Measurements from ENCODE around the gene FEZF1. TPM values are rescaled to one million over a fixed set of nuclear protein-coding genes. Genes with fewer than 3 reads are reported as not detected.

The FEZF1 gene
- total and polyA plus RNA-seq, 2 of the 13 experiments (the other 11 are each of a cell fraction or from before 2014, with no cell fraction given) = not detected

DNA sequence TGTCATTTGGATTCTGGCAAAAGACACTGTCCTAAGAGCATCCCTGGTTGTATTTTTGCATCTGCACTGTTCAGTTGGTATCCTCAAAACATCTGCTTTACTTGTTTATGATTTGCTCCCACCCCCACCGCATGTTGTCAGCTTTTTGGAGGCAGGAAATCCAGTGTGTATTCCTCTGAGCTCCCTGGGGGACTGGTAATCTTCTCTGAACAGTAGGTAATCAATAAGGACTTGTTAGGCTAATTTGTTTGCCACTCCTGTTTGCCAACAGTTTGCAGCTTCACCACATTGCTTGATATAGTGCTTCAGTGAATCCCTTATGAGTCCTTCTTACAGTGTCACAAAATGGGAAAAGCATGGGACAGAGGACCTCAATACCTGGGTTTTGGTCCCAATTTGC is 49.1 kb downstream of the FEZF1 start:
- intact Hi-C loops (cut with micrococcal nuclease; ENCODE audit: unreplicated experiment) = no loop called here
- H3K9ac ChIP-seq (ENCODE audit: insufficient read depth, low read depth, low read length) = no peak overlapping the region
- WGBS (ENCODE audit: low lambda C conversion rate) = 0% methylated on average over 1 of the region's 1 CpG
- no peaks in the 10 kb centered on the region for H3K4me1 ChIP-seq (ENCODE audit: insufficient read depth, low read length)
- ATAC-seq (no peak), DNase-seq (ENCODE audit: low spot score) (no peak), FAIRE-seq (no peak)
- H3K9me3 ChIP-seq (ENCODE audit: low read length) = no peaks in the 10 kb centered on the region
- no peaks in the 10 kb centered on the region for H3K79me2 ChIP-seq (ENCODE audit: insufficient read depth, low read length)
- H3K27me3 ChIP-seq (ENCODE audit: control insufficient read depth in 1 of 2, insufficient read depth in 2 of 2, low read length in 2 of 2) = peaks cover 0 to 8% of the 10 kb centered on the region in 2 experiments; a peak in 2 of 5 replicates
- TF ChIP-seq SNRNP70 (IDR thresholded peaks at IDR 0.05; ENCODE audit: low read depth, low read length) = no peak
- TF ChIP-seq ZNF136 (CRISPR knock-in tag; IDR thresholded peaks at IDR 0.05; ENCODE audit: low read depth) = no peak
- TF ChIP-seq ZNF687 (CRISPR knock-in tag; IDR thresholded peaks at IDR 0.05) = no peak
- no peak for TF ChIP-seq ONECUT2 (CRISPR knock-in tag; IDR thresholded peaks at IDR 0.05)
- no peak for TF ChIP-seq TMF1 (CRISPR knock-in tag; IDR thresholded peaks at IDR 0.05; ENCODE audit: low read depth)
- no peak for TF ChIP-seq CSRNP2 (CRISPR knock-in tag; conservative IDR thresholded peaks at IDR 0.05; ENCODE audit: low read depth)
- TF ChIP-seq PCBP2 (optimal IDR thresholded peaks at IDR 0.05; ENCODE audit: low read depth, low read length, poor library complexity, severe bottlenecking) = no peak
- TF ChIP-seq ZNF570 (CRISPR knock-in tag; IDR thresholded peaks at IDR 0.05; ENCODE audit: borderline replicate concordance) = no peak
- ChIA-PET POLR2A (no interaction called here), CTCF (ENCODE audit: low intra/inter-chr PET ratio, low total read pairs) (no interaction called here)
- no peak overlapping the region for H3K4me2 ChIP-seq (ENCODE audit: low read depth, low read length)
- H3K4me3 ChIP-seq (replicated peaks in 1 of 3; ENCODE audit: insufficient read depth in 1 of 3, low read depth in 2 of 3, low read length in 3 of 3) = no peak overlapping the region
- H4K20me1 ChIP-seq (ENCODE audit: insufficient read depth, low read length) = no peaks in the 10 kb centered on the region
- H2AFZ ChIP-seq (ENCODE audit: low read length) = no peak overlapping the region
- H3K36me3 ChIP-seq (replicated peaks in 1 of 2; ENCODE audit: control insufficient read depth in 1 of 2, insufficient read depth in 2 of 2, low read length in 2 of 2) = no peaks in the 10 kb centered on the region
- in situ Hi-C loops (cut with HindIII; ENCODE audit: extremely low pct_ligation_motif_present, low pct_unique_long_range_greater_than_20kb) = no loop called here
- no TSS peak for BruUV-seq (replicated peaks)
- H3K27ac ChIP-seq (ENCODE audit: extremely low read length, insufficient read depth, low read length) = no peak overlapping the region

Other genes with a start within 250 kb of the FEZF1 start
- gene AASS, start 160.5 kb downstream of the FEZF1 start, total RNA-seq (2016; rRNA removed; fragmentation: Illumina TruSeq; extraction: Trizol) = 12.0 and 43.9 TPM in 2 replicates
- 9.5 and 11.6 TPM in 2 replicates for gene AASS, start 160.5 kb downstream of the FEZF1 start, polyA plus RNA-seq (2011; rRNA removed)

Measured in HepG2 (cell line).